HG02938 (cell line): ENCODE measurements around the gene ZNF326.
"Not testable (repeated sequence)": the region's sequence is repeated elsewhere in the genome, so short reads cannot be mapped to it uniquely, and the experiment has no call there.

Source experiments
- ATAC-seq: cut with Tn5 transposase; IDR thresholded peaks from one replicate; pipeline ENCODE4 v1.9.1; 2021; ENCODE audit warnings: mild to moderate bottlenecking, moderate library complexity; ENCODE audit not compliant: unreplicated experiment

Gene ZNF326

GRCh38 chr1:89966656-89967055, 28.3 kb upstream of the ZNF326 start:
- ATAC-seq = no peak

GRCh38 chr1:89971600-89971999, 23.3 kb upstream of the ZNF326 start:
- ATAC-seq = peak; percentile 89

GRCh38 chr1:89972024-89972423, 22.9 kb upstream of the ZNF326 start:
- ATAC-seq = no peak

GRCh38 chr1:89973471-89974127, 21.3 kb upstream of the ZNF326 start:
- no peak for ATAC-seq

DNA sequence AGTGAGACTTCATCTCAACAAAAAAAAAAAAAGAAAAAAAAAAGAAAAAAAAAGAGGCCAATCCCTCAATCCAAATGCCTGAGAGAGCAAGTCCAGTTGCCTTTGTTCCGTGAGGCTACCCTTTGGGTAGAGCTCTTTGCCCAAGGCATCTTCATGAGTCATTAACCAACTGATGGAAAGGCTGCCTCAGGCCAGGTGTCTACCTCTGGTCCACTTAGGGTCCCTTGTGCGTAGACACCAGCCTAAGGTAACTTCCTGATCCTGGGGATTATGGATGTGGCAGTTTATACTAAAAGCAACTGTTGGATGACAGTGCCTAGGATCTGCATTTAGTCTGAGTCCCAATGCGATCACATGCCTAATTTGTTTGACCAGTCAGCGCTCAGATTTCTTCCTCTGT, 20.7 kb upstream of the ZNF326 start:
- ATAC-seq = no peak

GRCh38 chr1:89974696-89975470, 20.0 kb upstream of the ZNF326 start:
- no peak for ATAC-seq

GRCh38 chr1:89975540-89976125, 19.3 kb upstream of the ZNF326 start:
- no peak for ATAC-seq

DNA sequence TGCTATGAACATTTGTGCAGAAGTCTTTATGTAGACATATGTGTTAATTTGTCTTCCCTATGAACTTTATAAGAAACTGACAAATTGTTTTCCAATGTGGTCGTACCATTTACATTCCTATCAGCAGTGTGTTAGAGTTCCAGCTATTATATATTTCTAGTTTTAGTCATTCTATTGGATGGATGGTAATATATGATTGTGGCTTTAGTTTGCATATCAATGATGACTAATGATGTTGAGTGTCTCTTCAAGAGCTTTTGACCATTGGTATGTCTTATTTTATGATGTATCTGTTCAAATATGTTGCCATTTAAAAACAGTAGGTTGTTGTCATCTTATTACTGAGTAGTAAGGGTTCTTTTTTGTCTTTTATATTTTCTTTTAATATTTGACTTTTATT, 16.2 kb upstream of the ZNF326 start:
- ATAC-seq = no peak

- no peak for ATAC-seq
Observed at GRCh38 chr1:89980605-89981004, 14.3 kb upstream of the ZNF326 start.

DNA sequence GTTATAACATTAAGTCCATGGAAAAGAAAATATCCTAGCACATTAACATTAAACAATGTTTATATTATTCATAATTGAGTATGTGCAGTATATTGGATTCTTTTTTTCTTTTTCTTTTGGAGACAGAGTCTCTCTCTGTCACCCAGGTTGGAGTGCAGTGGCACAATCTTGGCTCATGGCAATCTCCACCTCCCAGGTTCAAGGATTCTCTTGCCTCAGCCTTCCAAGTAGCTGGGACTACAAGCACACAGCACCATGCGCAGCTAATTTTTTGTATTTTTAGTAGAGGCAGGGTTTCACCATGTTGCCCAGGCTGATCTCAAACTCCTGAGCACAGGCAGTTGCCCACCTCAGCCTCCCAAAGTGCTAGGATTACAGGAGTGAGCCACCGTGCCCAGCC, 12.1 kb upstream of the ZNF326 start:
- ATAC-seq = not testable (repeated sequence)

DNA sequence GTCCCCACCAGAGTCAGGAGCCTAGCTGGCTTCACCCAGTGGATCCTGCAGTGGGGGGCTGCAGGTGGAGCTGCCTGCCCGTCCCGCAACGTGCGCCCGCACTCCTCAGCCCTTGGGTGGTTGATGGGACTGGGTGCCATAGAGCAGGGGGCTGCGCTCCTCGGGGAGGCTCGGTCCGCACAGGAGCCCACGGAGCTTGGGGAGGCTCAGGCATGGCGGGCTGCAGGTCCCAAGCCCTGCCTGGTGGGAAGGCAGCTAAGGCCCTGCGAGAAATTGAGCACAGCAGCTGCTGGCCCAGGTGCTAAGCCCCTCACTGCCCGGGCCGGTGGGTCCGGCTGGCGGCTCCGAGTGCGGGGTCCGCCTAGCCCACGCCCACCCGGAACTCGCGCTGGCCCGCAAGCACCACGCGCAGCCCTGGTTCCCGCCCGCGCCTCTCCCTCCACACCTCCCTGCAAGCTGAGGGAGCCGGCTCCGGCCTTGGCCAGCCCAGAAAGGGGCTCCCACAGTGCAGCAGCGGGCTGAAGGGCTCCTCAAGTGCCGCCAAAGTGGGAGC, 10.3 kb upstream of the ZNF326 start:
- not testable (repeated sequence) for ATAC-seq

GRCh38 chr1:89986020-89986419, 8.9 kb upstream of the ZNF326 start:
- ATAC-seq = no peak

DNA sequence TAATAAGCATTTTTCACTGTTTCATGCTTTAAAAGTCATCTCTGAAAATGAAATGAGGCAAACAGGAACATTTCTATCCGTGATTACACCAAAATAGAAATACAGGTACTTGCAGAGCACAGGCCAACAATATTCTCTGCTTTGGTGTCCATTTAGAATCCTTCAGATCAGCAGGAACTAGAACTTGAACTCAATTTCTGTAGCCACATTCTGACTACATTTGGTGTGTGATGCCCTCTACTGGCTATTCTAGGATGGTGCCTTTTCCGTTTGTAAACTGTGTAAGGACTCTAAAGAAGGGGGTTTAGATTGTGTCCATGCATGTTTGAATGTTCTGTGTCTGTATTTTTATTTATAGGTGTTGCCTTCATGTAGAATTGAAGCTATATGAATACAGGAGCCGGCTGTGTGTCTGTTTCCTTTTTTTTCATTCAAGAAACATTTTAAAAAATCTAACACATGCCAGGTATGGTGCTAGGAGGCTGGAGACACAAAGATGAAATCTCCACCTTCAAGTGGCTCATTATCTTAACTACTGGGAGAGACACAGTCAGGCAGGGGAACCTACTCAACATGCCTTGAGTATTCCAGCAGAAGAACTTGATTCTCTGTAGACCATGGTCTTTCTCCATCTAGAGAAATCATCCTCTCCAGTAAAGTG, 7.6 kb upstream of the ZNF326 start:
- ATAC-seq = peak; percentile 71

DNA sequence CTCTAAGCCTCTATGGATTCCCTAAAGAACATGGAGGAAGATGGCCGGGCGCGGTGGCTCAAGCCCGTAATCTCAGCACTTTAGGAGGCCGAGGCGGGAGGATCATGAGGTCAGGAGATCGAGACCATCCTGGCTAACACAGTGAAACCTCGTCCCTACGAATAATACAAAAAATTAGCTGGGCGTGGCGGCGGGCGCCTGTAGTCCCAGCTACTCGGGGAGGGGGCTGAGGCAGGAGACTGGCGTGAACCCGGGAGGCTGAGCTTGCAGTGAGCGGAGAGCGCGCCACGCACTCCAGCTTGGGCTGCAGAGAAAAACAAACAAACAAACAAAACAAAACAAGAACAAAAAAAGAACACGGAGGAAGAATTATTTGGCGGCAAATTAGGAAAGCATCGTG, 5.8 kb upstream of the ZNF326 start:
- no peak for ATAC-seq

- no peak for ATAC-seq
Observed at GRCh38 chr1:89989799-89990198, 5.1 kb upstream of the ZNF326 start.

DNA sequence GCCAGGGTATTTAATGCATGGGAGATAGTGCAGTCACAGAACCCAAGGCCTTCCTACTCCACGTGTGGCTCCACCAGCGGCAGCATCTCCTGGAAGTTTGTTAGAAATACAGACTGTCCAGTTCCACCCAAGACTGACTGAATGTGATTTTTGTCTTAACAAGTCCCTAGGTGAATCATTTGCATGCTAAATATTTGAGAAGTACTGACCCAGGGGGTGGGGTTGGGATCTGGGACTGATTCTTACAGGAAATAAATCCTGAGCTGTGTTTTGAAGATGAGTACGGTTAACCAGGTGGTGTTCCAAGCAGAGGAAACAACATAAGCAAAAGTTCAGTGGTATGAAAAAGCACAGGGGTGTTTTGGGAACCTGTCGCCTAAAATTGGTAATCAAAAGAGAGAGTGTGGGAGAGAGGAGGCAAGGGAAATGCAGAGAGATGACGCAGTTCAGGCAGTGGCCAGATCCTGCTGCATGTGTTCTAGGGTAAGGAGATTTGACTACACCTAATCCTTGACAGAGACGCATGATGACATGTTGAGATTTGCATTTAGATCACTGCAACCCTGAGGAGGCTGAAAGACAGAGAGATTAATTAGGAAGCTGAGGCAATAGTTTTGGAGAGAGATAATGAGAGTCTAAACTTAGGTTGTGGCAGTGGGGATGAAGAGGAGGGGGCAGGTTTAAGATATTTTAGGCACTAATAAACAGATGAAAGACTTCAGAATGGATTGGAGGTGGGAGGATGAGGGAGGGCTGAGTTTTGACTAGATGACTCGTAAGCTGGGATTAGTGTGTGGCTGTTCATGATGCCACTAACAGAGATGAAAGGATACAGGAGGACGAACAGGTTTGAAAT, 3.7 kb upstream of the ZNF326 start:
- no peak for ATAC-seq

GRCh38 chr1:89993541-89993940, 1.4 kb upstream of the ZNF326 start:
- ATAC-seq = no peak

DNA sequence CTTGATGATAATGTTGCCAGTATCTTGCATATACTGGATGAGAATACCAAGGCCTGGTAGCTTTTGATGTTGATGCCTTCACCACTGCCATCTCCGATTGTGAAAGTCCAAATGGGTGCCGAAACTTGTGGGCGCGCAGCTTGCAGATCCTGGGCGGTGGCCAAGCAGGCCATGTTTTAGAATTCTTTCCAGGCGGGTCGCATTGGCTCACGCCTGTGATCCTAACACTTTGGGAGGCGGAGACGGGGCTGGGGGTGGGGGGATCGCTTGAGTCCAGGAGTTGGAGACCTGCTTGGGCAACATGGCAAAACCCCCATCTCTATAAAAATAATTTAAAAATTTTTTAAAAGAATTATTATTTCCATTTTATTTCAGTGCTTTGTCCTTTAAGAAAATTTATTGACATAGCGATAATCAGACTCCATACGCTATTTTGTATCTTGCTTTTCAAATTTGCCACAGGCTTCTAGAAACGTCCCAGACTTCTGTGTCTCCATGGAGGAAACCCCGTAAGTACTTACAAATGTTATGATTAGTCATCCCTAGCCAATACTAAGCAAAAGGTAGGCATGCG, 592 bp upstream of the ZNF326 start:
- ATAC-seq = no peak

GRCh38 chr1:89995598-89996449, 914 bp downstream of the ZNF326 start:
- ATAC-seq = no peak
